GM15510 (cell line): Measurements from ENCODE around the gene ABHD11.

Experiments used
- POLR2A ChIP-seq: IDR thresholded peaks from 3 replicates; pipeline ENCODE4 v1.6.1; 2011; ENCODE audit warnings: borderline replicate concordance; ENCODE audit not compliant: insufficient read length; ENCODE audit errors: extremely low read depth

The ABHD11 gene

GRCh38 chr7:73761854-73762658 is 23.5 kb upstream of the ABHD11 start:
- TF ChIP-seq POLR2A = no peak

DNA sequence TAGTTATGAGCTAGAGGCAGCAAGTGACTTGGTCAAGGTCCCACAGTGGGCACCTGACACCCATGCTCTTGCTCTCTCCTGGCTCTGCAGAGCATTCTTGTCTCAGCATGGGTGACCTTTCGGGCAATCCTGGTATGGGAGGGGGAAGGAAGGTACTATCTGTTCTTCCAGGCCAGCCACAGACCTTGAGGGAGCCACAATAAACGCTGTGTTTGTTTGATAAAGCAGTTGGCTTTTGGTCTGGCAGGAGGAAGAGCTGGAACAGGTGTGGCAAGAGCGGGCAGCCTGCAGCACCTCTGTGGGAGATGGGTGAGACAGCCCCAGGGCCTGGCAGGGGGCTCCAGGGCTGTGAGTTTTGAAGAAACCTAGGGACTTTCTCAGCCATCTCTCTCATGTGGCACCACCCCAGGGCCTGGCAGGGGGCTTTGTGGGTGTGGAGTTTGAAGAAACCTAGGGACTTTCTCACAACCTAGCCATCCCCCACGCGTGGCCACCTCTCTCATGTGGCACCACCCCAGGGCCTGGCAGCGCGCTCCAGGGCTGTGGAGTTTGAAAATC is 20.1 kb upstream of the ABHD11 start:
- no peak for TF ChIP-seq POLR2A

DNA sequence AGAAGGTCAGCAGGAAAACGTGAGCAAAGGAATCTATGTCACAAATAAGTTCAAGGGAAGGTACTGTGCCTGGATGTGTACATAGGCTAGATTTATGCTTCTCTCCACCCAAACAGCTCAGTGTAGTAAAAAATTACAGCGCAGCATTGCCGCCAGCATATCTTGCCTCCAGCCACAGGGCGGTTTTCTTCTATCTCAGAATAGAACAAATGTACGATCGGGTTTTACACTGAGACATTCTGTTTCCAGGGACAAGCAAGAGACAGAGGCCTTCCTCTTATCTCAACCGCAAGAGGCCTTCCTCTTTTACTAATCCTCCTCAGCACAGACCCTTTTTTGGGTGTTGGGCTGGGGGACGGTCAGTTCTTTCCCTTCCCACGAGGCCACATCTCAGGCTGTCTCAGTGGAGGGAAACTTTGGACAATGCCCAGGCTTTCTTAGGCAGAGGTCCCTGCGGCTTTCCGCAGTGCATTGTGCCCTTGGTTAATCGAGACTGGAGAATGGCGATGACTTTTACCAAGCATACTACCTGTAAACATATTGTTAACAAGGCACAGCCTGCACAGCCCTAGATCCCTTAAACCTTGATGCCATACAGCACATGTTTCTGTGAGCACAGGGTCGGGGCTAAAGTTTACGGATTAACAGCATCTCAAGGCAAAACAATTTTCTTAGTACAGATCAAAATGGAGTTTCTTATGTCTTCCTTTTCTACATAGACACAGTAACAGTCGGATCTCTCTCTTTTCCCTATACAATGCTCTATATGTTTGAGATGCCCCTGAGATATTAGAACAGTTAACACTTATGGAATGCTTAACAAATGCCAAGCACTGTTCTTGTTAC is 11.6 kb upstream of the ABHD11 start:
- no peak for TF ChIP-seq POLR2A

DNA sequence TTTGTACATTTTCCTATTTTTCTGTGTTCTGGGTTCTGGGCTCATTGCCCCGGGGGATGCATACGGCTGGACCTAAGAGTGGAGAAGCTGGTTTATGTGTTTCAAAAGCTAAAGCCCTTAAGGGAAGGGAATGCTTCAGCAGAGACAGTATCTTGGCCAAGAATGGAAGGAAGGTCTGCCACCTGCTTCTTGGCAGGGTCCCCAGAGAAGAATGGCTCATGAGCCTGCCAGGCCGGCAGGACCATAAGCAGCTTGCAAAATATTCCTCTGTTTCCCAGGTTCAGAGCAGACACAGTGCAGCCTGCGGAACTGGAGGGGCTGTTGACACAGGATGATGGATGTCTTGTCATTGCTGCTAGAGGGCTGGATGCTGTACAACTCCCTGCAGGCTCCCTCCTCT is 7.8 kb upstream of the ABHD11 start:
- TF ChIP-seq POLR2A = no peak

DNA sequence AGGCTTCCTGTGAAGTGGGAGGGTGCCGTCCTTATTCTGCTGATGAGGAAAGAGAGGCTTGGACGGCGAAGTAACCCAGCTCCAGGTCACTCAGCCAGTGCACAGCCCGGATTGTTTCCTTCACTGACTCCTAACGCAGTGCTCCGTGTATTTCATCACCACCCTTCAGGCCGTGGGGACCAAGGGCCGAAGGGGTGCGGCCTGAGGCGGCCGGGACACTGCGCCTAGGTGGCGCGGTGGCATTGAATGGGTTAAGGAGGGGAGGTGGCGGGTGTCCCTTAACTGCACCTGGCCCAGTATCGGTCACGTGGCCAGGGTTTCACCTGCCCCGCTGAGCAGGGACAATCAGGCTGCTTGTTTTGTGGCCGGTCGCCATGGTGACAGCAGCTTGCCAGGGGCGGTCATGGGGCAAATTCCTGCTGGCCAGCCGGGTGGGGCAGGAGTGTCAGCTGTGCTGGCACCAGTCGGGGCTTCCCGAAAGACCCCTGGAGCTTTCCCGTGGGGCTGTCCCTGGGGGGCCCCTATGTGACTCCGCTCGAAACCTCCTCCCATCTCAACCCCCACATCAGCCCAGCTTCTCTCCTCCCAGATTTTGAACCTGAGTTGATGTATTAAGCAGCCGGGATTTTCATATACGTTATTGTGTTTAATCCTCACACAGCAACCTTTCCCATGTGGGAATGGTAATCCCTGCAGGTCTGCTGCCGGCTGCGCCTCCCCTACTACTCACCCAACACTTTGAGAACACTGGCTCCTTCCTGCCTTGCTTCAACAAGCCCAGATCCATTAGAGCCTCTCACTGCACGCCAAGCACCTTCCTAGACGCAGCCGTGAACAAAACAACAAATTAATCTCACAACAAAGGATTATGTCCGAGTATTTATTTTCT is 4.4 kb upstream of the ABHD11 start:
- TF ChIP-seq POLR2A = no peak

DNA sequence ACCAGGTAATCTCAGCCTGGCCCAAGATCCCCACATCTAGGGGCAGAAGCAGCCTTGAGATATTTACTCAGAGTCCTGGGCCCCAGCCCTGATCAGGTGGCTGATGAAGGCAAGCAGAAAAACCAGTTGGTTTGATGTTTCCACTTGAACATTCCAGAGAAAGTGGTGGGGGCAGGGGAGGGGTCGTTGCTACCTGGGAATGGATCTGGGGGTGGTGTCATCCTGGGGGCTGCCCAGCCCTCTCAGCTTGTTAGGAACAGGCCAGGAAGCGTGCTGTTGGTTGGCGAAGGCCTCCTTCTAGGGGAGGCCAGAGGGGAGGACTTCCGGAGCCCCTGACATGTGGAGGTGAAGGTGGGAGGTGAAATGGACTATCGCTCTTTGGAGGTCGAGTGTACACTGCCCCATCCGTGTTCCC is 3.7 kb upstream of the ABHD11 start:
- TF ChIP-seq POLR2A = no peak

- no peak for TF ChIP-seq POLR2A
These were observed 3.0 kb upstream of the ABHD11 start for GRCh38 chr7:73741600-73741999.

- TF ChIP-seq POLR2A = no peak
These were observed 2.2 kb upstream of the ABHD11 start for GRCh38 chr7:73740771-73741170.

GRCh38 chr7:73740212-73740611 is 1.6 kb upstream of the ABHD11 start:
- TF ChIP-seq POLR2A = no peak

DNA sequence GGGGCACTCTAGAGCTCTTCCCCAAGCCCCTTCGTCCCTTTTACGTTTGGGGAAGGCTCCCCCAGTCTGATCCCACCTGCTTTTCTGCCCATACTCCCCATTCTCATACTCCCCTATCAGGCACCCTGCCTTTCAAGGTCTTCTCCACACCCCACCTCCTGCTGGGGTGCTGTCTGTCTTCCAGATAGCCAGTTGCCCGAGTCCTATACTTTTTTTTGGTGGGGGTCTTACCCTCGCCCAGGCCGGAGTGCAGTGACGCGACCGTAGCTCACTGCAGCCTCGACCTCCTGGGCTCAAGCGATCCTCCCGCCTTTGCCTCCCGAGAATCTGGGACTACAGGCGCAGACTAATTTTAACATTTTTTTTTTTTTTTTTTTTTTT is 775 bp upstream of the ABHD11 start:
- no peak for TF ChIP-seq POLR2A

GRCh38 chr7:73738220-73738611 is 386 bp downstream of the ABHD11 start:
- peak; percentile 4 for TF ChIP-seq POLR2A

DNA sequence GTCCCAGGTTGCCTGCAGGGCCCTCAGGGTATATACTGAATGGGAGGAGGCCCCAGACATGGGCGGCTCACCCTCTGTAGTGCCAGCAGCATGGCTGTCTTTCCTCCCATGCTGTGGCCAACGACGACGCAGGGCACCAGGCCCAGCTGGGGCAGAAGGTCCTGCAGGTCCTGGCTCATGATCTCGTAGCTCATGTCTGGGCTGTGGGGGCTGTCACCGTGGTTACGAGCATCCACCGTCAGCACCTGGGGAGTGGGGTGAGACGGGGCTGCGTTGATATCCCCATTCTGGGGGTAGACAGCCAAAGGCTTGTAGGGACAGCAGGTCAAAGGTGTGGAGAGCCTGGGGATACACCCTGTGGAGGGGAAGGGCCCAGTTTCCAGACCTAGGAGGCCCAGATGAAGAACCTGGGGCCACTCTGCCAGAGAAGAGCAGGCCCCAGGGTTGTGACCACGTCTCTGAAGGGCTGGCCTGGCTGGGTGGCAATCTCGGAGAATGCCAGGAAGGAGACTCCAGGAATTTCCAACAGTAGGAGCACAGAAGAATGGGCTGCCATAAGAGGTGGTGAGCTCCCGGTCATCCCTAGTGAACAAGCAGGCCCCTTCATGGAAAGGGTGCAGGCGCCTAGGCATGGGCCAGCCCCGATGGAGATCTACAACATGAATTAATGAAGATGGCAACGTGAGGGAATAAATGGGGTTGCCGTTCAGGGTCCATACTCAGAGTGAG is 947 bp downstream of the ABHD11 start:
- no peak for TF ChIP-seq POLR2A

DNA sequence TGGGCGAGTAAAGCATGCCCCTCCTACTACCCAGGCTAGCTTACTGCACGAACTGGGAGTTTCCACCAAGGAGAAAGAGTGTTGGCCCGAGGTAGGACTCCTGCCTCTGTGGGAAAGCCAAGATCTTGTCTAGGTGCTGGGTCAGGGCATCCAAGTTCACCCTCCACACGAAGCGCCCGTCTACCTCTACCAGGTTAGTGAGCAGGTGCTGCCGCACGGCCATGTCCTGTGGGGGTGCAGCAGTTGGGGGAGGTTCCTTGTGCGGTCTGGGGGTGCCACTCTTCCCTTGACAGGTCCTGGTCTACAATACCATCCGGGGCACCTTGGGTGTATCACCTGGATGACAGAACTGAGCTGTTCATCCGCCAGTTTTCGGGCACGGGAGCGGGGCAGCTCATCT is 1.7 kb downstream of the ABHD11 start:
- no peak for TF ChIP-seq POLR2A

GRCh38 chr7:73735528-73735905 is 3.1 kb downstream of the ABHD11 start:
- no peak for TF ChIP-seq POLR2A
